ENCODE data around the gene MAPKAP1.

Gene MAPKAP1

GRCh38 chr9:125515983-125516940, 190.7 kb downstream of the MAPKAP1 start:
- DNase-seq (ENCODE audit: low read depth in 2 of 3, low spot score in 2 of 3): no peak

- no peak for DNase-seq (ENCODE audit: low read depth in 2 of 3, low spot score in 2 of 3)
These were observed 191.7 kb downstream of the MAPKAP1 start for GRCh38 chr9:125515281-125515680.

- DNase-seq (ENCODE audit: low read depth in 2 of 3, low spot score in 2 of 3): no peak
These were observed 192.5 kb downstream of the MAPKAP1 start for GRCh38 chr9:125514468-125514867.

- no peak for DNase-seq (ENCODE audit: low read depth in 2 of 3, low spot score in 2 of 3)
These were observed 193.2 kb downstream of the MAPKAP1 start for GRCh38 chr9:125513668-125514413.

GRCh38 chr9:125513303-125513667, 193.7 kb downstream of the MAPKAP1 start:
- DNase-seq (ENCODE audit: low read depth in 2 of 3, low spot score in 2 of 3): no peak

GRCh38 chr9:125511789-125512660, 195.0 kb downstream of the MAPKAP1 start:
- DNase-seq (ENCODE audit: low read depth in 2 of 3, low spot score in 2 of 3): no peak

GRCh38 chr9:125510980-125511379, 196.0 kb downstream of the MAPKAP1 start:
- no peak for DNase-seq (ENCODE audit: low read depth in 2 of 3, low spot score in 2 of 3)

- no peak for DNase-seq (ENCODE audit: low read depth in 2 of 3, low spot score in 2 of 3)
These were observed 197.5 kb downstream of the MAPKAP1 start for GRCh38 chr9:125509476-125509875.

- DNase-seq (ENCODE audit: low read depth in 2 of 3, low spot score in 2 of 3): no peak
These were observed 198.8 kb downstream of the MAPKAP1 start for GRCh38 chr9:125508249-125508648.

GRCh38 chr9:125507226-125507625, 199.8 kb downstream of the MAPKAP1 start:
- no peak for DNase-seq (ENCODE audit: low read depth in 2 of 3, low spot score in 2 of 3)

GRCh38 chr9:125505988-125506438, 201.0 kb downstream of the MAPKAP1 start:
- no peak for DNase-seq (ENCODE audit: low read depth in 2 of 3, low spot score in 2 of 3)

GRCh38 chr9:125504616-125505015, 202.4 kb downstream of the MAPKAP1 start:
- no peak for DNase-seq (ENCODE audit: low read depth in 2 of 3, low spot score in 2 of 3)

GRCh38 chr9:125497906-125498305, 209.1 kb downstream of the MAPKAP1 start:
- DNase-seq (ENCODE audit: low read depth in 2 of 3, low spot score in 2 of 3): no peak

GRCh38 chr9:125497478-125497877, 209.5 kb downstream of the MAPKAP1 start:
- DNase-seq (ENCODE audit: low read depth in 2 of 3, low spot score in 2 of 3): no peak

GRCh38 chr9:125496313-125496834, 210.6 kb downstream of the MAPKAP1 start:
- DNase-seq (ENCODE audit: low read depth in 2 of 3, low spot score in 2 of 3): no peak

- DNase-seq (ENCODE audit: low read depth in 2 of 3, low spot score in 2 of 3): no peak
These were observed 211.6 kb downstream of the MAPKAP1 start for GRCh38 chr9:125495172-125496119.

GRCh38 chr9:125494653-125494915, 212.4 kb downstream of the MAPKAP1 start:
- DNase-seq (ENCODE audit: low read depth in 2 of 3, low spot score in 2 of 3): no peak

- DNase-seq (ENCODE audit: low read depth in 2 of 3, low spot score in 2 of 3): no peak
These were observed 212.9 kb downstream of the MAPKAP1 start for GRCh38 chr9:125493881-125494652.

- DNase-seq (ENCODE audit: low read depth in 2 of 3, low spot score in 2 of 3): no peak
These were observed 213.6 kb downstream of the MAPKAP1 start for GRCh38 chr9:125493384-125493783.
